GM18909 (cell line): ENCODE results near the gene RPP30.
"Not testable (repeated sequence)": the region's sequence is repeated elsewhere in the genome, so short reads cannot be mapped to it uniquely, and the experiment has no call there.

ENCODE experiments used
- ATAC-seq: cut with Tn5 transposase; IDR thresholded peaks from one replicate; pipeline ENCODE4 v1.9.1; 2021; ENCODE audit warnings: mild to moderate bottlenecking; ENCODE audit not compliant: unreplicated experiment, poor library complexity

The RPP30 gene

GRCh38 chr10:90937645-90938258, 66.0 kb downstream of the RPP30 start:
- ATAC-seq, result no peak

- ATAC-seq, result no peak
Observed at GRCh38 chr10:90939116-90939515, 67.3 kb downstream of the RPP30 start.

DNA sequence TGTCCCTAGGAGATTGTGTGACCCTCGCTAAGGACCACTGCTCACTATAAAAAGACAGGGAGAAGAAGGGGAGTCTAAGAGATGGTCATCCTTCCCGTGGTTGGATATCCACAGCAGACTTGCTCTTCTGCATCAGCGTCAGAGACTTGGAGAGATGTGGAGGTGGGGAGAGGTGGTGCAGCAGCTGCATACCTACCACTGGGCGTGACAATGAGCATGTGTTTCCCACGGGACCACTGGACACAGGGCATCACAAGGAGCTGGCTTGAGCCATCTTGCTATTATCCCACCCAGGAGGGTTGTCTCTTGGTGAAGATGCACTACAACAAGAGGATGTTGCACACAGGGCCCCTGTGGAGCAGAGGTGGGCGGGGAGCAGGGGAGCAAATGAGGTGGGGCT, 67.9 kb downstream of the RPP30 start:
- ATAC-seq, result no peak

GRCh38 chr10:90942980-90943379, 71.2 kb downstream of the RPP30 start:
- not testable (repeated sequence) for ATAC-seq

DNA sequence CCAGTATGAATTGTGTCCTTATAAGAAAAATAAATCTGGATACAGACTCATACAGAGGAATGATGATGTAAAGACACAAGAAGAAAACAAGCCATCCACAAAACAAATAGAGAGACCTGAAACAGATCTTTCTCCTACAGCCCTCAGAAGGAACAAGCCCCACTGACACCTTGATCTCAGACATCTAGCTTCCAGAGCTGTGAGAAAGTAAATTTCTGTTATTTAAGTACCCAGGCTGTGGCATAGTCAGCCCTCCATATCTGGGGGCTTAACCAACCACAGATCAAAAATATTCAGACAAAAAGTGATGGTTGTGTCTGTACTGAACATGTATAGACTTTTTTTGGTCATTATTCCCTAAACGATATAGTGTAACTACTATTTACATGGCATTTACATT, 73.0 kb downstream of the RPP30 start:
- no peak for ATAC-seq

GRCh38 chr10:90945491-90946070, 73.8 kb downstream of the RPP30 start:
- ATAC-seq, result no peak

GRCh38 chr10:90947030-90947960, 75.5 kb downstream of the RPP30 start:
- peak; percentile 72 for ATAC-seq
